ENCODE measurements around the gene VAV3. TPM values are rescaled to one million over a fixed set of nuclear protein-coding genes. Genes with fewer than 3 reads are reported as not detected.
"Not testable (repeated sequence)": the region's sequence is repeated elsewhere in the genome, so short reads cannot be mapped to it uniquely, and the experiment has no call there.

The VAV3 gene
- total and polyA plus RNA-seq, 2 donors (not counting 1 experiment from before 2014, with no cell fraction given): not detected

DNA sequence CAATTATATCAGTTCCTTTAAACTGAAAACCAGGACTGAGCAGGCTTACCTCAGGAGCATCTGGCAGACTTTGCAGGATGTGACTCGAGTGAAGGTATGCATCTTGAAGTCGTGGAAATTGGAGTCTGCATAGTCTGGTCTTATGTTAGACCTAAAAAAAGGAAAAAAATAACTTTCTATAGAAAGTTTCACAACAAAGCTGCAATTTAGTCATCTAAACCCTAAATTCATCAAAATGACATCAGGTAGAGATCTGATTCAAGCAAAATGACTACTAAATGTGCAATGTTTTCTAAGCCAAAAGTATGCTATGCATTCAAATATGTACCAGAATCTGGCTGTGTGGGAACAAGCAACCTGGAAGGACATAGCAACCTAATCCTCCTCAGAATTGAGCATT is 260.1 kb downstream of the VAV3 start:
- H3K4me2 ChIP-seq (ENCODE audit: extremely low read depth, insufficient read depth, low read length): no peak overlapping the region
- DNase-seq (ENCODE audit: low read depth in 2 of 2): peak in 1 of 2 donors; percentile 68
- H3K79me2 ChIP-seq (ENCODE audit: control insufficient read depth, insufficient read depth, low read length): no peaks in the 10 kb centered on the region
- no peaks in the 10 kb centered on the region for H3K4me1 ChIP-seq (ENCODE audit: control insufficient read depth, extremely low read depth, insufficient read depth, low read length)
- H3K4me3 ChIP-seq (replicated peaks in 1 of 4; ENCODE audit: control extremely low read depth in 1 of 4, insufficient read depth in 1 of 4, low read depth in 3 of 4, low read length in 4 of 4): no peak overlapping the region
- H3K36me3 ChIP-seq (ENCODE audit: control insufficient read depth, insufficient read depth, low read length): no peaks in the 10 kb centered on the region
- H3K9me3 ChIP-seq (ENCODE audit: control insufficient read depth, insufficient read depth, low read depth, low read length): no peaks in the 10 kb centered on the region
- no peak overlapping the region for H2AFZ ChIP-seq (ENCODE audit: low read length)
- no peak overlapping the region for H3K27ac ChIP-seq (ENCODE audit: insufficient read depth, low read length)
- H3K27me3 ChIP-seq (ENCODE audit: control insufficient read depth, insufficient read depth, low read length): no peaks in the 10 kb centered on the region
- TF ChIP-seq, protein P1, sequence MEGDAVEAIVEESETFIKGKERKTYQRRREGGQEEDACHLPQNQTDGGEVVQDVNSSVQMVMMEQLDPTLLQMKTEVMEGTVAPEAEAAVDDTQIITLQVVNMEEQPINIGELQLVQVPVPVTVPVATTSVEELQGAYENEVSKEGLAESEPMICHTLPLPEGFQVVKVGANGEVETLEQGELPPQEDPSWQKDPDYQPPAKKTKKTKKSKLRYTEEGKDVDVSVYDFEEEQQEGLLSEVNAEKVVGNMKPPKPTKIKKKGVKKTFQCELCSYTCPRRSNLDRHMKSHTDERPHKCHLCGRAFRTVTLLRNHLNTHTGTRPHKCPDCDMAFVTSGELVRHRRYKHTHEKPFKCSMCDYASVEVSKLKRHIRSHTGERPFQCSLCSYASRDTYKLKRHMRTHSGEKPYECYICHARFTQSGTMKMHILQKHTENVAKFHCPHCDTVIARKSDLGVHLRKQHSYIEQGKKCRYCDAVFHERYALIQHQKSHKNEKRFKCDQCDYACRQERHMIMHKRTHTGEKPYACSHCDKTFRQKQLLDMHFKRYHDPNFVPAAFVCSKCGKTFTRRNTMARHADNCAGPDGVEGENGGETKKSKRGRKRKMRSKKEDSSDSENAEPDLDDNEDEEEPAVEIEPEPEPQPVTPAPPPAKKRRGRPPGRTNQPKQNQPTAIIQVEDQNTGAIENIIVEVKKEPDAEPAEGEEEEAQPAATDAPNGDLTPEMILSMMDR (conservative IDR thresholded peaks at IDR 0.05 in 1 of 2, IDR thresholded peaks at IDR 0.05 in 1 of 2; ENCODE audit: low read depth in 1 of 2, low read length in 2 of 2): no peak
- no peak for TF ChIP-seq EZH2 (IDR thresholded peaks at IDR 0.05; ENCODE audit: low read length, missing control alignments)
- H4K20me1 ChIP-seq (ENCODE audit: control insufficient read depth, extremely low read depth, insufficient read depth, low read length): no peaks in the 10 kb centered on the region
- H3K9ac ChIP-seq (ENCODE audit: insufficient read depth, low read length): no peak overlapping the region

DNA sequence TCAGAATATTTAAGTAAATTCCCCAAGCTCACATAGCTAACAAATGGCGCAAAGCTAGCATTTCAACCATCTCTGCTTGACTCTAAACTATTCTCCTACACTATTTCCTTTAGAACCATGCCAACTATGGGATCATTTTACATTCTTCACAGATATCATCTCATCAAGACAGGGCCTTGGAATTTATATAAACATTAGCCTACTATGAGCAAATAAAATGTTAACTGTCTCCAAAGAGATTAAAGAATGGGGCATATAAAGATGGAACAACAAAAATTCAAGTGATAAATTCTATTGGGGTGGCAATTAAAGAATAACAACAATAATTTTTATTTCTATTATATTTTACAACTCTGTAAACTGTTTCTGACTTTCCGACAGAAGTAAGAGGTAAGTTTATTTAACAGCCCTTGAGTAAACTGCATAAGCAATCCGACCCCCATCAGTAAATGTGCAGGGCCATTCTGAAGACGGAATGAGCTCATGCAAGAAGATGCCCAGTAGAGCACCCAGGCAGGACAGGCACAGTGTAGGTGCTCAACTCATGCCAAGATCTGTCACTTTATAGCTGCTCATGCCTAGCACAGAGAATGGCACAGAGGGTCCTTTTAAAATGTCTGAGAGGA is 261.9 kb downstream of the VAV3 start:
- peak in 1 of 2 donors; percentile 72 for DNase-seq (ENCODE audit: low read depth in 2 of 2)
- Histone ChIP-seq H3K4me3 (replicated peaks in 1 of 4; ENCODE audit: control extremely low read depth in 1 of 4, insufficient read depth in 1 of 4, low read depth in 3 of 4, low read length in 4 of 4) (no peak overlapping the region), H3K9ac (ENCODE audit: insufficient read depth, low read length) (no peak overlapping the region), H2AFZ (ENCODE audit: low read length) (no peak overlapping the region), H3K4me1 (ENCODE audit: control insufficient read depth, extremely low read depth, insufficient read depth, low read length) (no peaks in the 10 kb centered on the region), H3K36me3 (ENCODE audit: control insufficient read depth, insufficient read depth, low read length) (no peaks in the 10 kb centered on the region), H3K27ac (ENCODE audit: insufficient read depth, low read length) (no peak overlapping the region), H3K27me3 (ENCODE audit: control insufficient read depth, insufficient read depth, low read length) (no peaks in the 10 kb centered on the region), H3K9me3 (ENCODE audit: control insufficient read depth, insufficient read depth, low read depth, low read length) (no peaks in the 10 kb centered on the region), H3K79me2 (ENCODE audit: control insufficient read depth, insufficient read depth, low read length) (no peaks in the 10 kb centered on the region), H4K20me1 (ENCODE audit: control insufficient read depth, extremely low read depth, insufficient read depth, low read length) (no peaks in the 10 kb centered on the region), H3K4me2 (ENCODE audit: extremely low read depth, insufficient read depth, low read length) (no peak overlapping the region)
- TF ChIP-seq, protein P1 (conservative IDR thresholded peaks at IDR 0.05 in 1 of 2, IDR thresholded peaks at IDR 0.05 in 1 of 2; ENCODE audit: low read depth in 1 of 2, low read length in 2 of 2): no peak
- TF ChIP-seq EZH2 (IDR thresholded peaks at IDR 0.05; ENCODE audit: low read length, missing control alignments): no peak

DNA sequence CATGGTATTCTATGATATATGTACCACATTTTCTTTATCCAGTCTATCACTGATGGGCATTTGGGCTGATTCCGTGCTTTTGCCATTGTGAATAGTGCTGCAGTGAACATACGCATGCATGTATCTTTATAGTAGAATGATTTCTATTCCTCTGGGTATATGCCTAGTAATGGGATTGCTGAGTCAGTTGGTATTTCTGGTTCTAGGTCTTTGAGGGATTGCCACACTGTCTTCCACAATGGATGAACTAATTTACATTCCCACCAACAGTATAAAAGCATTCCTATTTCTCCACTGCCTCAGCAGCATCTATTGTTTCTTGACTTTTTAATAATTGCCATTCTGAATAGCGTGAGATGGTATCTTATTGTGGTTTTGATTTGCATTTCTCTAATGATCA is 264.3 kb downstream of the VAV3 start:
- not testable (repeated sequence) for H3K4me2 ChIP-seq (ENCODE audit: extremely low read depth, insufficient read depth, low read length); H3K36me3 ChIP-seq (ENCODE audit: control insufficient read depth, insufficient read depth, low read length); H3K27me3 ChIP-seq (ENCODE audit: control insufficient read depth, insufficient read depth, low read length); H3K9me3 ChIP-seq (ENCODE audit: control insufficient read depth, insufficient read depth, low read depth, low read length); H3K4me1 ChIP-seq (ENCODE audit: control insufficient read depth, extremely low read depth, insufficient read depth, low read length); H3K79me2 ChIP-seq (ENCODE audit: control insufficient read depth, insufficient read depth, low read length); H3K9ac ChIP-seq (ENCODE audit: insufficient read depth, low read length); H4K20me1 ChIP-seq (ENCODE audit: control insufficient read depth, extremely low read depth, insufficient read depth, low read length); H3K4me3 ChIP-seq (replicated peaks in 1 of 4; ENCODE audit: control extremely low read depth in 1 of 4, insufficient read depth in 1 of 4, low read depth in 3 of 4, low read length in 4 of 4); H3K27ac ChIP-seq (ENCODE audit: insufficient read depth, low read length); H2AFZ ChIP-seq (ENCODE audit: low read length)
- peak in 1 of 2 donors; percentile 33 for DNase-seq (ENCODE audit: low read depth in 2 of 2)

Measured in fibroblast of lung (primary cell).